Measurements from ENCODE around the gene CAMKMT. TPM values are rescaled to one million over a fixed set of nuclear protein-coding genes. Genes with fewer than 3 reads are reported as not detected.

CAMKMT gene
- total RNA-seq, 2 experiments from 2014 or later, result 25.7 to 27.4 TPM

- no peak for TF ChIP-seq CTCF (conservative IDR thresholded peaks at IDR 0.05; ENCODE audit: low read length)
- no peak for TF ChIP-seq EZH2phosphoT487 (IDR thresholded peaks at IDR 0.05; ENCODE audit: borderline replicate concordance, low read depth, low read length)
- H3K4me1 ChIP-seq (ENCODE audit: insufficient read depth, low read length, poor library complexity, severe bottlenecking), result peaks cover 12% of the 10 kb centered on the region
- no peaks in the 10 kb centered on the region for H3K79me2 ChIP-seq (ENCODE audit: insufficient read depth, low read depth, low read length)
- no peak overlapping the region for H3K4me3 ChIP-seq (ENCODE audit: low read depth, low read length, poor library complexity, severe bottlenecking)
- CTCF ChIA-PET (ENCODE audit: unreplicated experiment), result no interaction called here
- H3K9me2 ChIP-seq (ENCODE audit: insufficient read depth, low read length), result no peaks in the 10 kb centered on the region
- POLR2A ChIA-PET, result interaction anchor here (0.8 to 1.8 kb wide), 3 partner anchors 7 to 16 kb away, joined by 3 to 6 read pairs (median 4); no protein-coding TSS in a partner anchor
- no TSS peak for BruUV-seq (replicated peaks)
- no peaks in the 10 kb centered on the region for H3K36me3 ChIP-seq (ENCODE audit: insufficient read depth, low read length)
- no peaks in the 10 kb centered on the region for H3K9me3 ChIP-seq (ENCODE audit: low read length)
- H4K20me1 ChIP-seq (ENCODE audit: insufficient read depth, low read length), result no peaks in the 10 kb centered on the region
- no peak overlapping the region for H3K27ac ChIP-seq (ENCODE audit: low read depth, low read length, poor library complexity, severe bottlenecking)
- no peak overlapping the region for H2AFZ ChIP-seq (ENCODE audit: low read length)
- intact Hi-C loops (cut with micrococcal nuclease; ENCODE audit: unreplicated experiment), result no loop called here
- no peak overlapping the region for H3K4me2 ChIP-seq (ENCODE audit: low read length)
- no peak for DNase-seq (ENCODE audit: low spot score)
Observed at GRCh38 chr2:44706681-44707553, 345.2 kb downstream of the CAMKMT start.

GRCh38 chr2:44707945-44708660 lies 346.4 kb downstream of the CAMKMT start:
- POLR2A ChIA-PET, result interaction anchor here (0.5 to 1.8 kb wide), 10 partner anchors 8 to 336 kb away, joined by 3 to 6 read pairs (median 4); no protein-coding TSS in a partner anchor
- Histone ChIP-seq H3K9me2 (ENCODE audit: insufficient read depth, low read length) (no peaks in the 10 kb centered on the region), H3K4me1 (ENCODE audit: insufficient read depth, low read length, poor library complexity, severe bottlenecking) (peaks cover 20% of the 10 kb centered on the region), H3K4me3 (ENCODE audit: low read depth, low read length, poor library complexity, severe bottlenecking) (peak overlapping the region; percentile 37), H3K4me2 (ENCODE audit: low read length) (peak overlapping the region; percentile 59), H3K9me3 (ENCODE audit: low read length) (no peaks in the 10 kb centered on the region), H2AFZ (ENCODE audit: low read length) (peak overlapping the region; percentile 94), H3K79me2 (ENCODE audit: insufficient read depth, low read depth, low read length) (no peaks in the 10 kb centered on the region), H4K20me1 (ENCODE audit: insufficient read depth, low read length) (no peaks in the 10 kb centered on the region), H3K36me3 (ENCODE audit: insufficient read depth, low read length) (no peaks in the 10 kb centered on the region), H3K27ac (ENCODE audit: low read depth, low read length, poor library complexity, severe bottlenecking) (no peak overlapping the region)
- DNase-seq (ENCODE audit: low spot score), result peak; percentile 69
- TF ChIP-seq CTCF (conservative IDR thresholded peaks at IDR 0.05; ENCODE audit: low read length), result no peak
- TF ChIP-seq EZH2phosphoT487 (IDR thresholded peaks at IDR 0.05; ENCODE audit: borderline replicate concordance, low read depth, low read length), result no peak
- CTCF ChIA-PET (ENCODE audit: unreplicated experiment), result no interaction called here
- BruUV-seq (replicated peaks), result no TSS peak
- intact Hi-C loops (cut with micrococcal nuclease; ENCODE audit: unreplicated experiment), result no loop called here
